Measurements from ENCODE around the gene ZBTB7B.

- TF ChIP-seq CTCF (IDR thresholded peaks at IDR 0.05): no peak
- no peak for TF ChIP-seq POLR2A (IDR thresholded peaks at IDR 0.05)
These were observed 21.0 kb downstream of the ZBTB7B start for GRCh38 chr1:155023627-155024026.

All from body of pancreas (tissue), 4 donors.